Lower leg skin (tissue), 3 donors: ENCODE results near the gene DHRSX.

Experiments used
- CTCF ChIP-seq, 3 donors: fragments of 450-650 bp; IDR thresholded peaks; one replicate each; pipeline ENCODE4 v1.5.1; 2016; ENCODE audit warnings: antibody characterized with exemption in 3 of 3, mild to moderate bottlenecking in 3 of 3, moderate library complexity in 2 of 3
- POLR2A ChIP-seq, 2 donors: fragments of 450-650 bp; IDR thresholded peaks; one replicate each; pipeline ENCODE4 v1.6.1; 2016 to 2017; ENCODE audit warnings: antibody characterized with exemption in 2 of 2, mild to moderate bottlenecking in 1 of 2, moderate library complexity in 1 of 2

GRCh38 chrX:2299871-2300270 lies 200.9 kb downstream of the DHRSX start:
- TF ChIP-seq CTCF (IDR thresholded peaks at IDR 0.05) (no peak), POLR2A (IDR thresholded peaks at IDR 0.05) (no peak)
